GM23338 (cell line): ENCODE data around the gene CACUL1. TPM values are rescaled to one million over a fixed set of nuclear protein-coding genes. Genes with fewer than 3 reads are reported as not detected.

Experiments used
- ATAC-seq: fragments of 200-7000 bp; cut with Tn5 transposase; 3 replicates; pipeline ENCODE4 v1.9.1; 2020
- DNase-seq: peaks from one replicate; pipeline ENCODE4 v3.0.0-alpha.2; 2015; ENCODE audit warnings: low spot score
- H2AFZ ChIP-seq: fragments of 200-600 bp; sonication (generic); 2 replicates; pipeline ENCODE4 v1.8.0; 2016; ENCODE audit warnings: antibody characterized with exemption, mild to moderate bottlenecking, moderate library complexity
- H3F3A ChIP-seq: fragments of 200-600 bp; sonication (generic); replicated peaks from 2 replicates; pipeline ENCODE4 v1.8.0; 2017; ENCODE audit warnings: antibody characterized with exemption, mixed run types, low read depth
- H3K27ac ChIP-seq: fragments of 200-600 bp; sonication (generic); 2 replicates; pipeline ENCODE4 v1.6.1; 2016; ENCODE audit warnings: low read depth
- H3K27me3 ChIP-seq: fragments of 200-600 bp; sonication (generic); 2 replicates; pipeline ENCODE4 v1.8.0; 2016; ENCODE audit warnings: mild to moderate bottlenecking, mixed run types, moderate library complexity; ENCODE audit not compliant: insufficient read depth
- H3K36me3 ChIP-seq: fragments of 200-600 bp; sonication (generic); 2 replicates; pipeline ENCODE4 v1.8.0; 2016; ENCODE audit warnings: mild to moderate bottlenecking; ENCODE audit not compliant: insufficient read depth
- H3K4me1 ChIP-seq: fragments of 200-600 bp; sonication (generic); 2 replicates; pipeline ENCODE4 v1.8.0; 2016; ENCODE audit warnings: mild to moderate bottlenecking, moderate library complexity; ENCODE audit not compliant: insufficient read depth
- H3K4me2 ChIP-seq: fragments of 200-600 bp; sonication (generic); 2 replicates; pipeline ENCODE4 v1.7.1; 2017; ENCODE audit warnings: mixed run types
- H3K4me3 ChIP-seq: fragments of 200-600 bp; sonication (generic); 2 replicates; pipeline ENCODE4 v1.6.1; 2016; ENCODE audit warnings: mixed run types
- H3K79me2 ChIP-seq: fragments of 200-600 bp; sonication (generic); replicated peaks from 2 replicates; pipeline ENCODE4 v1.8.0; 2017; ENCODE audit warnings: mild to moderate bottlenecking; ENCODE audit not compliant: insufficient read depth
- H3K9me2 ChIP-seq: fragments of 200-600 bp; sonication (generic); 2 replicates; pipeline ENCODE4 v1.8.0; 2017; ENCODE audit not compliant: insufficient read depth
- H4K20me1 ChIP-seq: fragments of 200-600 bp; sonication (generic); replicated peaks from 2 replicates; pipeline ENCODE4 v1.8.0; 2017; ENCODE audit warnings: mild to moderate bottlenecking; ENCODE audit not compliant: insufficient read depth
- H3K27ac Mint-ChIP-seq: 2 replicates; pipeline ENCODE4 v1.8.0; 2020; ENCODE audit warnings: inconsistent platforms, mild to moderate bottlenecking, moderate library complexity, mixed read lengths
- H3K27me3 Mint-ChIP-seq: 3 replicates; pipeline ENCODE4 v1.8.0; 2022; ENCODE audit warnings: low read depth, mild to moderate bottlenecking, moderate library complexity, mixed read lengths, inconsistent platforms; ENCODE audit not compliant: insufficient read depth, poor library complexity
- H3K36me3 Mint-ChIP-seq: 3 replicates; pipeline ENCODE4 v1.8.0; 2021; ENCODE audit warnings: low read depth, mild to moderate bottlenecking, inconsistent platforms, moderate library complexity, mixed read lengths
- H3K4me1 Mint-ChIP-seq: 3 replicates; pipeline ENCODE4 v1.8.0; 2020; ENCODE audit warnings: mild to moderate bottlenecking, inconsistent platforms, mixed read lengths
- H3K4me3 Mint-ChIP-seq: 3 replicates; pipeline ENCODE4 v1.8.0; 2021; ENCODE audit warnings: moderate library complexity, mild to moderate bottlenecking, inconsistent platforms, mixed read lengths
- H3K9me3 Mint-ChIP-seq: 3 replicates; pipeline ENCODE4 v1.8.0; 2020; ENCODE audit warnings: moderate library complexity, mild to moderate bottlenecking, inconsistent platforms, mixed read lengths
- CREB1 ChIP-seq: fragments of 250-450 bp; sonication (Bioruptor Pico); IDR thresholded peaks from 2 replicates; pipeline ENCODE4 v1.5.0; 2020; ENCODE audit warnings: low read depth, mild to moderate bottlenecking, moderate library complexity
- EZH2 ChIP-seq: fragments of 200-600 bp; sonication (generic); IDR thresholded peaks from one replicate; pipeline ENCODE4 v1.8.0; 2017; ENCODE audit warnings: antibody characterized with exemption, mild to moderate bottlenecking, low read depth; ENCODE audit not compliant: unreplicated experiment
- EZH2phosphoT487 ChIP-seq: fragments of 200-600 bp; sonication (generic); IDR thresholded peaks from one replicate; pipeline ENCODE4 v1.8.1; 2018; ENCODE audit warnings: antibody characterized with exemption; ENCODE audit not compliant: unreplicated experiment
- JUNB ChIP-seq: IDR thresholded peaks from one replicate; pipeline ENCODE4 v1.6.1; 2016; ENCODE audit warnings: antibody characterized with exemption; ENCODE audit not compliant: unreplicated experiment
- NANOG ChIP-seq: IDR thresholded peaks from 2 replicates; pipeline ENCODE4 v1.6.1; 2016; ENCODE audit warnings: antibody characterized with exemption, borderline replicate concordance
- POLR2AphosphoS5 ChIP-seq: IDR thresholded peaks from 2 replicates; pipeline ENCODE4 v1.6.1; 2016; ENCODE audit warnings: antibody characterized with exemption, low read depth
- STAT1 ChIP-seq: IDR thresholded peaks from one replicate; pipeline ENCODE4 v1.6.1; 2016; ENCODE audit warnings: antibody characterized with exemption; ENCODE audit not compliant: unreplicated experiment
- ZNF114 ChIP-seq: fragments of 250-450 bp; sonication (Bioruptor Pico); IDR thresholded peaks from 2 replicates; pipeline ENCODE4 v1.5.0; 2020; ENCODE audit warnings: mild to moderate bottlenecking, moderate library complexity
- ZNF331 ChIP-seq: fragments of 250-450 bp; sonication (Bioruptor Pico); IDR thresholded peaks from 2 replicates; pipeline ENCODE4 v1.5.0; 2020; ENCODE audit warnings: low read depth, mild to moderate bottlenecking, moderate library complexity
- polyA plus RNA-seq: library from polyadenylated mRNA; unstranded; fragments of >200 nt; fragmentation: Nextera tagmentation; extraction: Ambion mirVana; gene quantifications from 2 replicates; pipeline ENCODE4 v1.2.1, GENCODE V29; 2016
- total RNA-seq: library from RNA; depleted of rRNA; stranded (reverse); fragments of >200 nt; shearing (Covaris generic); gene quantifications from 2 replicates; pipeline ENCODE4 v1.2.3, GENCODE V29; 2014
- TF ChIP-seq, protein P1 (sequence below): IDR thresholded peaks from one replicate; pipeline ENCODE4 v1.6.1; 2018; ENCODE audit warnings: antibody characterized with exemption; ENCODE audit not compliant: unreplicated experiment
- TF ChIP-seq, protein P2 (sequence below): IDR thresholded peaks from 2 replicates; pipeline ENCODE4 v1.6.1; 2016; ENCODE audit warnings: antibody characterized with exemption
- TF ChIP-seq, protein P3 (sequence below), 2 experiments: fragments of 200-600 bp in 1 of 2; sonication (generic) in 1 of 2; conservative IDR thresholded peaks; 2 replicates each; pipeline versions ENCODE4 v1.5.1 to v1.6.1; 2016 to 2017; ENCODE audit warnings: antibody characterized with exemption in 2 of 2, low read depth in 2 of 2, mild to moderate bottlenecking in 2 of 2, moderate library complexity in 1 of 2
- TF ChIP-seq, protein P4 (sequence below): fragments of 250-450 bp; sonication (Bioruptor Pico); IDR thresholded peaks from 2 replicates; pipeline ENCODE4 v1.5.0; 2020; ENCODE audit warnings: mild to moderate bottlenecking, moderate library complexity

Gene CACUL1
- total and polyA plus RNA-seq, 2 experiments from 2014 or later = 46.4 to 59.4 TPM

DNA sequence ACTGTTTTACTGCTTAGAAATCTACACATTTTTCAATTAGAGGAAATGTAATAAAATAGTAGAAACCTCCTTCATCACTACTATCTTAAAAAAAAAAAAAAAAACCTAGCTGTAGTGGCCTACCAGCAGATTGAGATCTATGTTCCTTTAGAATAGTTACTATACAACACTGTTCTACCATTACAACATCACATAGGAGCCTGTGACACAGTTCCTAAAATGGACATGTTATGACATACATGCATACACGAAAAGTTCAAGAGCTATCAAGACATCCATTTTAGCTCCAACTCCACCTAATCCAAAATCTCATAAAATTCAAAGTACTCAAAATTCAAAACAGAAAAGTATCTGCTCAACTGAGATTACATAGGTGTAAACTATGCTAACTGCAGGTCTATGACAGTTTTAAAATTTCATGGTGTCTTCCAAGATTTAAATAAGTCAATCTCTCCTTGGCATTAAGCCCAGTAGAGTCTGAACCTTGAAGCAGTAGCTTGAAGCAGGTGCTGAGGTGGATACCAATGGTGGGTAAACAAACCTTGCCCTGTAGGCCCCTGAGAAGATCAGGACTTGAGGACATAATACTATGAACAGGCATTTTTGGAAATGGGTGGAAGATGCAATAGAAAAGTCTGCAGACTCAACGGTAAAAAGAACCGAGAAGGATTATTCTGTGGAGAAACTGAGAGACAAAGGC lies 17.0 kb downstream of the CACUL1 start:
- ATAC-seq = no peak
- no peak overlapping the region for H3K27ac Mint-ChIP-seq

More for the DNA sequence above, 17.0 kb downstream of the CACUL1 start:
- H3K9me2 ChIP-seq = no peaks in the 10 kb centered on the region
- Mint-ChIP-seq H3K36me3 (no peaks in the 10 kb centered on the region), H3K27me3 (peaks cover 2% of the 10 kb centered on the region), H3K9me3 (no peaks in the 10 kb centered on the region), H3K4me1 (peaks cover 55% of the 10 kb centered on the region), H3K4me3 (no peak overlapping the region)
- H3K79me2 ChIP-seq = peaks cover 100% of the 10 kb centered on the region
- H4K20me1 ChIP-seq = peaks cover 84% of the 10 kb centered on the region
- TF ChIP-seq, protein P1, sequence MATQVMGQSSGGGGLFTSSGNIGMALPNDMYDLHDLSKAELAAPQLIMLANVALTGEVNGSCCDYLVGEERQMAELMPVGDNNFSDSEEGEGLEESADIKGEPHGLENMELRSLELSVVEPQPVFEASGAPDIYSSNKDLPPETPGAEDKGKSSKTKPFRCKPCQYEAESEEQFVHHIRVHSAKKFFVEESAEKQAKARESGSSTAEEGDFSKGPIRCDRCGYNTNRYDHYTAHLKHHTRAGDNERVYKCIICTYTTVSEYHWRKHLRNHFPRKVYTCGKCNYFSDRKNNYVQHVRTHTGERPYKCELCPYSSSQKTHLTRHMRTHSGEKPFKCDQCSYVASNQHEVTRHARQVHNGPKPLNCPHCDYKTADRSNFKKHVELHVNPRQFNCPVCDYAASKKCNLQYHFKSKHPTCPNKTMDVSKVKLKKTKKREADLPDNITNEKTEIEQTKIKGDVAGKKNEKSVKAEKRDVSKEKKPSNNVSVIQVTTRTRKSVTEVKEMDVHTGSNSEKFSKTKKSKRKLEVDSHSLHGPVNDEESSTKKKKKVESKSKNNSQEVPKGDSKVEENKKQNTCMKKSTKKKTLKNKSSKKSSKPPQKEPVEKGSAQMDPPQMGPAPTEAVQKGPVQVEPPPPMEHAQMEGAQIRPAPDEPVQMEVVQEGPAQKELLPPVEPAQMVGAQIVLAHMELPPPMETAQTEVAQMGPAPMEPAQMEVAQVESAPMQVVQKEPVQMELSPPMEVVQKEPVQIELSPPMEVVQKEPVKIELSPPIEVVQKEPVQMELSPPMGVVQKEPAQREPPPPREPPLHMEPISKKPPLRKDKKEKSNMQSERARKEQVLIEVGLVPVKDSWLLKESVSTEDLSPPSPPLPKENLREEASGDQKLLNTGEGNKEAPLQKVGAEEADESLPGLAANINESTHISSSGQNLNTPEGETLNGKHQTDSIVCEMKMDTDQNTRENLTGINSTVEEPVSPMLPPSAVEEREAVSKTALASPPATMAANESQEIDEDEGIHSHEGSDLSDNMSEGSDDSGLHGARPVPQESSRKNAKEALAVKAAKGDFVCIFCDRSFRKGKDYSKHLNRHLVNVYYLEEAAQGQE = no peak
- TF ChIP-seq, protein P2, sequence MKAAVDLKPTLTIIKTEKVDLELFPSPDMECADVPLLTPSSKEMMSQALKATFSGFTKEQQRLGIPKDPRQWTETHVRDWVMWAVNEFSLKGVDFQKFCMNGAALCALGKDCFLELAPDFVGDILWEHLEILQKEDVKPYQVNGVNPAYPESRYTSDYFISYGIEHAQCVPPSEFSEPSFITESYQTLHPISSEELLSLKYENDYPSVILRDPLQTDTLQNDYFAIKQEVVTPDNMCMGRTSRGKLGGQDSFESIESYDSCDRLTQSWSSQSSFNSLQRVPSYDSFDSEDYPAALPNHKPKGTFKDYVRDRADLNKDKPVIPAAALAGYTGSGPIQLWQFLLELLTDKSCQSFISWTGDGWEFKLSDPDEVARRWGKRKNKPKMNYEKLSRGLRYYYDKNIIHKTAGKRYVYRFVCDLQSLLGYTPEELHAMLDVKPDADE = no peak
- TF ChIP-seq NANOG (no peak), EZH2 (no peak), POLR2AphosphoS5 (no peak), ZNF331 (CRISPR knock-in tag) (no peak), STAT1 (no peak), EZH2phosphoT487 (no peak), CREB1 (CRISPR knock-in tag) (no peak), JUNB (no peak), ZNF114 (no peak)
- TF ChIP-seq, protein P3, sequence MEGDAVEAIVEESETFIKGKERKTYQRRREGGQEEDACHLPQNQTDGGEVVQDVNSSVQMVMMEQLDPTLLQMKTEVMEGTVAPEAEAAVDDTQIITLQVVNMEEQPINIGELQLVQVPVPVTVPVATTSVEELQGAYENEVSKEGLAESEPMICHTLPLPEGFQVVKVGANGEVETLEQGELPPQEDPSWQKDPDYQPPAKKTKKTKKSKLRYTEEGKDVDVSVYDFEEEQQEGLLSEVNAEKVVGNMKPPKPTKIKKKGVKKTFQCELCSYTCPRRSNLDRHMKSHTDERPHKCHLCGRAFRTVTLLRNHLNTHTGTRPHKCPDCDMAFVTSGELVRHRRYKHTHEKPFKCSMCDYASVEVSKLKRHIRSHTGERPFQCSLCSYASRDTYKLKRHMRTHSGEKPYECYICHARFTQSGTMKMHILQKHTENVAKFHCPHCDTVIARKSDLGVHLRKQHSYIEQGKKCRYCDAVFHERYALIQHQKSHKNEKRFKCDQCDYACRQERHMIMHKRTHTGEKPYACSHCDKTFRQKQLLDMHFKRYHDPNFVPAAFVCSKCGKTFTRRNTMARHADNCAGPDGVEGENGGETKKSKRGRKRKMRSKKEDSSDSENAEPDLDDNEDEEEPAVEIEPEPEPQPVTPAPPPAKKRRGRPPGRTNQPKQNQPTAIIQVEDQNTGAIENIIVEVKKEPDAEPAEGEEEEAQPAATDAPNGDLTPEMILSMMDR (conservative IDR thresholded peaks at IDR 0.05; ENCODE audit: low read depth in 2 of 2) = no peak
- TF ChIP-seq, protein P4, sequence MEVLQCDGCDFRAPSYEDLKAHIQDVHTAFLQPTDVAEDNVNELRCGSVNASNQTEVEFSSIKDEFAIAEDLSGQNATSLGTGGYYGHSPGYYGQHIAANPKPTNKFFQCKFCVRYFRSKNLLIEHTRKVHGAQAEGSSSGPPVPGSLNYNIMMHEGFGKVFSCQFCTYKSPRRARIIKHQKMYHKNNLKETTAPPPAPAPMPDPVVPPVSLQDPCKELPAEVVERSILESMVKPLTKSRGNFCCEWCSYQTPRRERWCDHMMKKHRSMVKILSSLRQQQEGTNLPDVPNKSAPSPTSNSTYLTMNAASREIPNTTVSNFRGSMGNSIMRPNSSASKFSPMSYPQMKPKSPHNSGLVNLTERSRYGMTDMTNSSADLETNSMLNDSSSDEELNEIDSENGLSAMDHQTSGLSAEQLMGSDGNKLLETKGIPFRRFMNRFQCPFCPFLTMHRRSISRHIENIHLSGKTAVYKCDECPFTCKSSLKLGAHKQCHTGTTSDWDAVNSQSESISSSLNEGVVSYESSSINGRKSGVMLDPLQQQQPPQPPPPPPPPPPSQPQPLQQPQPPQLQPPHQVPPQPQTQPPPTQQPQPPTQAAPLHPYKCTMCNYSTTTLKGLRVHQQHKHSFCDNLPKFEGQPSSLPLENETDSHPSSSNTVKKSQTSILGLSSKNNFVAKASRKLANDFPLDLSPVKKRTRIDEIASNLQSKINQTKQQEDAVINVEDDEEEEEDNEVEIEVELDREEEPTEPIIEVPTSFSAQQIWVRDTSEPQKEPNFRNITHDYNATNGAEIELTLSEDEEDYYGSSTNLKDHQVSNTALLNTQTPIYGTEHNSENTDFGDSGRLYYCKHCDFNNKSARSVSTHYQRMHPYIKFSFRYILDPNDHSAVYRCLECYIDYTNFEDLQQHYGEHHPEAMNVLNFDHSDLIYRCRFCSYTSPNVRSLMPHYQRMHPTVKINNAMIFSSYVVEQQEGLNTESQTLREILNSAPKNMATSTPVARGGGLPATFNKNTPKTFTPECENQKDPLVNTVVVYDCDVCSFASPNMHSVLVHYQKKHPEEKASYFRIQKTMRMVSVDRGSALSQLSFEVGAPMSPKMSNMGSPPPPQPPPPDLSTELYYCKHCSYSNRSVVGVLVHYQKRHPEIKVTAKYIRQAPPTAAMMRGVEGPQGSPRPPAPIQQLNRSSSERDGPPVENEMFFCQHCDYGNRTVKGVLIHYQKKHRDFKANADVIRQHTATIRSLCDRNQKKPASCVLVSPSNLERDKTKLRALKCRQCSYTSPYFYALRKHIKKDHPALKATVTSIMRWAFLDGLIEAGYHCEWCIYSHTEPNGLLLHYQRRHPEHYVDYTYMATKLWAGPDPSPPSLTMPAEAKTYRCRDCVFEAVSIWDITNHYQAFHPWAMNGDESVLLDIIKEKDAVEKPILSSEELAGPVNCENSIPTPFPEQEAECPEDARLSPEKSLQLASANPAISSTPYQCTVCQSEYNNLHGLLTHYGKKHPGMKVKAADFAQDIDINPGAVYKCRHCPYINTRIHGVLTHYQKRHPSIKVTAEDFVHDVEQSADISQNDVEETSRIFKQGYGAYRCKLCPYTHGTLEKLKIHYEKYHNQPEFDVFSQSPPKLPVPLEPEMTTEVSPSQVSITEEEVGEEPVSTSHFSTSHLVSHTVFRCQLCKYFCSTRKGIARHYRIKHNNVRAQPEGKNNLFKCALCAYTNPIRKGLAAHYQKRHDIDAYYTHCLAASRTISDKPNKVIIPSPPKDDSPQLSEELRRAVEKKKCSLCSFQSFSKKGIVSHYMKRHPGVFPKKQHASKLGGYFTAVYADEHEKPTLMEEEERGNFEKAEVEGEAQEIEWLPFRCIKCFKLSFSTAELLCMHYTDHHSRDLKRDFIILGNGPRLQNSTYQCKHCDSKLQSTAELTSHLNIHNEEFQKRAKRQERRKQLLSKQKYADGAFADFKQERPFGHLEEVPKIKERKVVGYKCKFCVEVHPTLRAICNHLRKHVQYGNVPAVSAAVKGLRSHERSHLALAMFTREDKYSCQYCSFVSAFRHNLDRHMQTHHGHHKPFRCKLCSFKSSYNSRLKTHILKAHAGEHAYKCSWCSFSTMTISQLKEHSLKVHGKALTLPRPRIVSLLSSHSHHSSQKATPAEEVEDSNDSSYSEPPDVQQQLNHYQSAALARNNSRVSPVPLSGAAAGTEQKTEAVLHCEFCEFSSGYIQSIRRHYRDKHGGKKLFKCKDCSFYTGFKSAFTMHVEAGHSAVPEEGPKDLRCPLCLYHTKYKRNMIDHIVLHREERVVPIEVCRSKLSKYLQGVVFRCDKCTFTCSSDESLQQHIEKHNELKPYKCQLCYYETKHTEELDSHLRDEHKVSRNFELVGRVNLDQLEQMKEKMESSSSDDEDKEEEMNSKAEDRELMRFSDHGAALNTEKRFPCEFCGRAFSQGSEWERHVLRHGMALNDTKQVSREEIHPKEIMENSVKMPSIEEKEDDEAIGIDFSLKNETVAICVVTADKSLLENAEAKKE (CRISPR knock-in tag) = no peak
- no peak overlapping the region for H3K4me3 ChIP-seq
- H3F3A ChIP-seq = no peaks in the 10 kb centered on the region
- H3K27me3 ChIP-seq = no peaks in the 10 kb centered on the region
- peaks cover 32% of the 10 kb centered on the region for H3K4me1 ChIP-seq
- no peak overlapping the region for H2AFZ ChIP-seq
- no peaks in the 10 kb centered on the region for H3K36me3 ChIP-seq
- no peak overlapping the region for H3K4me2 ChIP-seq
- no peak for DNase-seq
- H3K27ac ChIP-seq = no peak overlapping the region
